GM19043 (cell line): ENCODE results near the gene ZNF185.

Experiments
- ATAC-seq: cut with Tn5 transposase; IDR thresholded peaks from one replicate; pipeline ENCODE4 v1.9.1; 2021; ENCODE audit warnings: low read depth; ENCODE audit not compliant: unreplicated experiment

The ZNF185 gene

DNA sequence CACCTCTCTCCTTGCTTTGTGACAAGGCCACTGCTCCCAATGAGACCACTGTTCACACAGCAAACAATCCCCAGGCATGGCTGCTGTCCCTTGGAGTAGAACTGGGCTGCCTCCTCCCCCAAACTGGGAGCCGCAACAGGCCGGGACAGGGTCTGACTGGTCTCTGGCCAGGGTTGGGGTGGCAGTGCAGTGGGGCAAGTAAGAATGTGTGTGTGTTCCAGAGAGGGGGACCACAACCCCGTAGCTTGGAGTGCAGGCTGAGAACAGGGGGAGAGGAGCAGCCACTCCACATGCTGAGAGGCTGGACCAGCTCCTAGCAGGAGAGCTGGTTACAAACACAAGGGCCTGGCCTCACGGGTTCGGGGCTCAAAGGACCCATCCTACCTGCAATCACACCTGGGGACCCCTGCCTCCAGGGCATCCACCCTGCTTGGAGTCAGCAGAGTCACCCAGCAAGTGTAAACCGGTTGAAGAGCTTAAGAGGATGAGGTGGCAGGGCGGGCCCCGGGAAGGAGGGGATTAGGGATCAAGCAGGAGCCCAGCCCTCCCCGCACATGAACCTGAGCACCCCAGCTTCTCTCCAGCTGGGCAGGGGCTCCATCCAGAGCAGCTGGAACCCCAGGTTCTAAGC is 3.8 kb upstream of the ZNF185 start:
- no peak for ATAC-seq

DNA sequence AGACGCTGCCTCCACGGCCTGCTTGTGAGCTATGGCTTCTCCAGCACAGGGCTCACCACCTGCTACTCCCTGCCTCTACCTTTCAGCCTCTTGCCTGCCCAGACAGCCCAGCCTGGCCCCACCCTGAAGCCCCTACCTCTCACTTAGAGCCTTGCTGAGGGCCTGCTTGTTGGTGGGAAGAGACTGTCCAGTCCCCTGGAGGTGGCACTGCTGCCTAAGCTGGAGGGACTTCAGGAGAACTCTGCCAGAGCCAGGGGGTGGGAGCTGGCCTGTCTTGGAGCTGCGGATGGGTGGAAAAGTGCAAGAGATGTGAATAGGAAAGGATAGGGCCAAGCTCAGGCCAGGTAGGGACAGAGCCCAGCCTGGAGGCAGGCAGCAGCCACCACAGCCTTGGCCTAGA is 2.7 kb upstream of the ZNF185 start:
- ATAC-seq, result no peak

- ATAC-seq, result no peak
Observed at GRCh38 chrX:152895724-152896420, 2.0 kb upstream of the ZNF185 start.

DNA sequence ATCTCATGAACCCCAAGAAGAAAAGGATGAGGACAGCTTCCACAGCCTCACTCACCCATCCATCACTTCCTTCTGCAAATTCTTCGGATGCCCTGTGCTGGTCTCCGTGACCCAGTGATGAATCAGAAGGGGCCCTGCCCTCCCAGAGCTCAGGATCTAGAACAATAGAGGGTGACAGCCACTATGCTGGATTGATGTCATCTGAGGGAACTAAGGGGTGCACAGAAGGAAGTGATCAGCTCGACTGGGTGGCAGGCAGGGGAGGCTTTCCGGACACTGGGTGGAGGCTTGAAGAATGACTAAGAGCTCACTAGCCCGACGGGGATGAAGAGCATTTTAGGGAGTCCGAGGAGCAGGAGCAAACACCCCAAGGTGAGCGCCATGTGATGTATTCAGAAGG is 1.4 kb upstream of the ZNF185 start:
- no peak for ATAC-seq

GRCh38 chrX:152898442-152898841 is 575 bp downstream of the ZNF185 start:
- no peak for ATAC-seq

GRCh38 chrX:152899111-152899873 is 1.4 kb downstream of the ZNF185 start:
- ATAC-seq, result no peak

- no peak for ATAC-seq
Observed at GRCh38 chrX:152899874-152900719, 2.2 kb downstream of the ZNF185 start.

GRCh38 chrX:152900937-152901445 is 3.1 kb downstream of the ZNF185 start:
- ATAC-seq, result no peak

- ATAC-seq, result no peak
Observed at GRCh38 chrX:152901816-152902501, 4.1 kb downstream of the ZNF185 start.

DNA sequence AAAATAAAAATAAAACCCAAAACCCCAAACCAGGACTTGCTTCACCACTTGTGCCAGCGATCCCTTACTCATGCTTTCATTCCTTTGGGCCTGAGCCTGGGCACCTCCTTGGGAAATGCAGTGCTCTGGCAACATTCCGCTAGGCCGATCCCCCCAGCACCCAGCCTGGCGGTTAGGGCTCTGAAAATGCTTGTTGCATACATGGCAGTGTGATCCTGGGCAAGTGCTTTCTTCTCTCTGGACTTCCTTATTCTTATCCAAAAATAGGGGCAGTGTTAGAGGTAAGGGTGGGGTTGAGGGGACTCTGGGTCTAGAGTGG is 4.6 kb downstream of the ZNF185 start:
- no peak for ATAC-seq

GRCh38 chrX:152903589-152903988 is 5.7 kb downstream of the ZNF185 start:
- ATAC-seq, result no peak

DNA sequence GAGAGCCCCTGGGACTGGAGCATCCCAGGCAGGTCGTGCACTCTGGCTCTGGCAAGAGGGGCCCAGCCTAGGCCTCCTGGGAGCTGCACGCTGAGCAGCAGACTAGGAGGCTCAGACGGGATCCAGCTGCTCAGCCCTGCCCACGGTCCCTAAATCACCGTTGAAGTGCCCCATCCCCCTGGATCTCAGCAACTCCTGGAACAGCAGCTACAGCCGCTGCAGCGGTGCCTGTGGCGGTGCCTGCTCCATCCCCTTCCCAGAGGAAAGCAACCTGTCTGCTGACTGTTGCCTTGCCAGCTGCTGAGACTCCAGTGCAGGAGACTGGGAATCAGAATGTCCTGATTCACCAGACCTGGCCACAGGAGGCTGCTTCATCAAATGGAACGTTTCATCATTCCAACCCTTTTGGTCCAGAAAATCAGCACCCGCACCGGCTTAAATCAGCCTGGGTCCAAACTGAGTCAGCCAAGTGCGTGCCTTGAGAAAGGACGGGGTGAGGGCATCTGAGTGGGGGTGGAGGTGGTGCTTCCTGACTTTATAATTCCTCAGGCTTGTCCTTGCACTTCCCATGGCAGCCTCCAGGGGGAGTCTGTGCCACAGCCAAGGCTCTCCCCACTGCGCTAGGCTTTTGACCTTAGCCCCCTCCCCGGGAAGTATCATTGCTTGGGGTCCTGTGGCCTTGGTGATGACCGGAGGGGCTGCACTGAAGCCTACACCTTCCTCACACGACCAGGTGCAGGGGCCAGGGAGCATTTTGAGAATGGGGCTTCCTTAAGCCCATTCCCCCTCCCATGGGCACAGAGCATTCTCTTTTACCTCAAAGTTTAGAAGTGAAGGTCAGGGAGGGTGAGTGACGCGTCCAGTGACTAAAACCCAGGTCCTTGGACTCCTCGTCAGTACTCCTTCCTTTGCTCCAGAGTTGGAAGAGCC is 6.5 kb downstream of the ZNF185 start:
- no peak for ATAC-seq

GRCh38 chrX:152905081-152905420 is 7.2 kb downstream of the ZNF185 start:
- ATAC-seq, result no peak

- no peak for ATAC-seq
Observed at GRCh38 chrX:152907084-152907651, 9.3 kb downstream of the ZNF185 start.

DNA sequence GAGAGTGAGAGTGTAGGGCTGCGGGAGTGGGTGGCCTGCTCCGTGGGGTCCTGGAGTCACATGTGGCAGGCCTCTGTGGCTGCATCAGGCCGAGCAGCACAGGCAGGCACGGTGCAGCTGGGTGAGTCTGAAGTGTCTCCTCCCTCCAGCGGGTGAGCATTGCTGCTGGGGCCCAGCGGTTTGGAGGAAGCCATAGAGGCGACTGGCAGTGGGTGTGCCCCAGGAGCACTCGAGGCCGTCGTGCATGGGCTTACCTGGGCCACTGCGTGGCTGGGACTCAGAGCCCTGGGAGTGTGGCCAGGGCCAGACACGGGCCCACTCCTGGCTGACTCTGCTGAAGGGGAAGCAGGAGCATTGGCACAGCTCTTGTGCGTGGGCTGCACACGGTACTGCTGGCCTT is 10.6 kb downstream of the ZNF185 start:
- ATAC-seq, result no peak

- peak; percentile 80 for ATAC-seq
Observed at GRCh38 chrX:152910018-152910417, 12.2 kb downstream of the ZNF185 start.

- no peak for ATAC-seq
Observed at GRCh38 chrX:152912106-152912505, 14.2 kb downstream of the ZNF185 start.

DNA sequence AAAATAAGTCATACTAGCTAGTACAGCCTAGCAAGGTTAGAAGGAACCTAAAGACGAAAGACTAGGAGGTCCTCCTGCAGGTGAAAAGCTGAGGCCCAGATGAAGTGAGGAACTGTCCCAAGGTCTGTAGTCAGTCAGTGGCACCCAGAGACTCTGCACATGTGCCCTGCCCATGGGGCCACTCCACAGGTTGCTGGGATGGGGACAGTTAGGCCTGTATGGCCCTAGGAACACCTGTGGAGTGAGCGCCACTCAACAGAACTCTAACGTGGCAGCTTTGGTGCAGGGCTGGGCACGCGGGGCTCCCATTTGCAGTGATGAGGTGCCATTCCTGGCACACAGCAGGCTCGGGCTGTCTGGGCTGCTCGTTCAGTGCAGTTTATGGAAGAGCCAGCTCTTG is 14.8 kb downstream of the ZNF185 start:
- ATAC-seq, result no peak

DNA sequence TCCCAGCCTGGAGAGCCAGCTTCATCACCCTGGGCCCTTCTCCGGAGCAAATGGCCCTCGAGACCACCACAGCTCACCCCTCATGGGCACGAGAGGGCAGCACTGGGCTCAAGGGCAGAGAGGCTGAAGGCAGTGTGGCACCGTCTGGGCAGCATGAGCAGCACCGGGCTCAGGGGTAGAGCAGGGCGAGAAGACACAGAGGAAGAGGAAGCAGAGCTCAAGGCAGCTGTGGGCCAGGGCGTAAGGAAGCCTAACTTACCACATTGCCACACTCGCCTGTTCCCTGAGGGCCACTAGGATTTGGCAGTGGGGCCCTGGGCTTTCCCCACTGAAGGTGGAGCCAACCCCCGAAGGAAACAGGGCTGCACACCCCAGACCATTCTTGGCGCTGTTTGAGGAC is 15.5 kb downstream of the ZNF185 start:
- ATAC-seq, result no peak
